BLaER1 (cell line): Measurements from ENCODE around the gene NIPAL4.

Source experiments
- H3K27ac ChIP-seq: shearing (Covaris generic); formaldehyde crosslinking; 2 replicates; pipeline ENCODE4 v1.8.1; 2022
- H3K27me3 ChIP-seq: shearing (Covaris generic); formaldehyde crosslinking; 2 replicates; pipeline ENCODE4 v1.8.1; 2022
- H3K36me3 ChIP-seq: shearing (Covaris generic); formaldehyde crosslinking; 2 replicates; pipeline ENCODE4 v1.8.1; 2022
- H3K4me1 ChIP-seq: shearing (Covaris generic); formaldehyde crosslinking; 2 replicates; pipeline ENCODE4 v1.8.1; 2022
- H3K4me2 ChIP-seq: shearing (Covaris generic); formaldehyde crosslinking; 2 replicates; pipeline ENCODE4 v1.8.1; 2022
- H3K4me3 ChIP-seq: shearing (Covaris generic); formaldehyde crosslinking; 2 replicates; pipeline ENCODE4 v1.8.1; 2022
- H3K9ac ChIP-seq: shearing (Covaris generic); formaldehyde crosslinking; 2 replicates; pipeline ENCODE4 v1.8.1; 2022
- H3K9me3 ChIP-seq: shearing (Covaris generic); formaldehyde crosslinking; 2 replicates; pipeline ENCODE4 v1.8.1; 2022
- H4K20me1 ChIP-seq: shearing (Covaris generic); formaldehyde crosslinking; 2 replicates; pipeline ENCODE4 v1.8.1; 2022
- Cebpa-rat ChIP-seq: shearing (Covaris generic); IDR thresholded peaks from 2 replicates; pipeline ENCODE4 v1.8.1; 2022

The NIPAL4 gene

DNA sequence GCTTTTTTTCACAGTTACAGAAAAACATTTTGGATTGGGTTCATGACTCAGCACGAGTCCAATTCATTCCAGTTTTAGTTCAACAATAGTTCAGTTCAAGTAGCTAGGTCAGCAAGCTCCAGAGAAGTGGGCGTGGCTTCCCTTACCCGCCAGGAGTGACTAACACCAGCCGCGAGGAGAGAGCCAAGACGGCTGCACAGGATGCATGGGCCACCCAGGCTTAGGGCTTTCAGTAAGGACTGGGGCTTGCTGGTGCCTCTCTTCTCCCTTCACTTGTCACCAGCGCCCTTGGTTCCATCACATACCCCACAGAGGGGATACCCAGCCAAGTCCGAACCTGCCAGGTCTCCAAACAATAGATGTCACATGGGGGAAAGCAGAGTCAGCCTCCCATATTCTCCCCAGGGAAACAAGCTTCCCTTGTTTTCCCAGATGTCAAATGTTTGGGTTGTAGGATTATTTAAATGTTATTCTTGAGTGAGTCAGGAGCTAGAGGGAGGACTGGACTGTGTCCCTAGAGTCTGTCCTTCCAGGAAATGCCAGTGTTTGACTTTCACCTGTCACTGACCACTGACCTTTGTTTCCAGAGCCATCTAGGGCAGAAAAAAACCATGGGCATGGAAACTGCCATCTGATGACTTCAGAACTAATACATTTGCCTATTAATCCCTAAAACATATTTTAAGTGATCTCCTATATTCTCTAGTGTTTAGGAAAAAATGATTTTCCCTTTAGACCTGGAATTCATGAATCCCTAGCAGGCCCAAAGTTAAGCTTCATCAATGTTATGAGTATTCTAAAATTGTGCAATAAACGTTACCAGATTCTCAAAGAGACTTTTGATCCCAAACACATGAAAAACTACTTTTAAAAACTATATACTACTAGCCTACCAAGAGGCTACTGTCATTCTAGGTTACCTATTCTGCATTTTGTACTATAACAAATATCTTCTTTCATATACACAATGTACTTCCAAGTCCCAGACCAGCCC lies 51.9 kb downstream of the NIPAL4 start:
- no peaks in the 10 kb centered on the region for H4K20me1 ChIP-seq
- H3K4me2 ChIP-seq: peak overlapping the region; percentile 4; the same call in 1 of the 2 replicates
- no peak for TF ChIP-seq Cebpa-rat
- H3K36me3 ChIP-seq: peaks cover 5% of the 10 kb centered on the region; the same call in 1 of the 2 replicates
- H3K27me3 ChIP-seq: no peaks in the 10 kb centered on the region
- no peak overlapping the region for H3K9ac ChIP-seq
- 0 out of 2 replicates have a peak, but pooled peaks cover 4% of the 10 kb centered on the region for H3K9me3 ChIP-seq
- H3K27ac ChIP-seq: no peak overlapping the region
- no peak overlapping the region for H3K4me3 ChIP-seq
- H3K4me1 ChIP-seq: peaks cover 40% of the 10 kb centered on the region

DNA sequence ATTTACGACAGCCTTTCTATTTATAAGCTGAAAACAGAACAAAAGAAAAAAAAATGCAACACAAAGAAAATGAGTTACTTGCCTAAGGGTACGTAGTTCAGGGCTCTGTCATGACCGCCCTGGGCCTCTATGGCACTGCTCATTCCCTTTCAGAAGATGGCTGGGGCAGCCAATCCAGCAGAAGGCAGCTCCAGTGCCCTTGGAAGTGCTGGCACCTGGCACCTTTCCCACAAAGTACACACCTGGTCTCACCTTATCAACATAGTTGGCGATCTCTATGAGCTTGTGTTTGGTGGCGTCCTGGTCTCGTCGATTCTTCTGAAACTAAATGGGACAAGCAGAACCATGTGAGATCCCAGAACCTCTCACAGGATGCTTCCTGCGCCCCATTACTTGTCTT lies 53.2 kb downstream of the NIPAL4 start:
- Histone ChIP-seq H3K9me3 (0 out of 2 replicates have a peak, but pooled peaks cover 4% of the 10 kb centered on the region), H3K9ac (no peak overlapping the region), H3K27me3 (no peaks in the 10 kb centered on the region), H3K27ac (no peak overlapping the region), H3K4me1 (peaks cover 28% of the 10 kb centered on the region), H4K20me1 (no peaks in the 10 kb centered on the region), H3K4me3 (no peak overlapping the region), H3K36me3 (peaks cover 5% of the 10 kb centered on the region; the same call in 1 of the 2 replicates), H3K4me2 (no peak overlapping the region)
- no peak for TF ChIP-seq Cebpa-rat

GRCh38 chr5:157514974-157515373 lies 55.0 kb downstream of the NIPAL4 start:
- H3K9me3 ChIP-seq: 0 out of 2 replicates have a peak, but pooled peaks cover 4% of the 10 kb centered on the region
- no peak for TF ChIP-seq Cebpa-rat
- H3K4me3 ChIP-seq: no peak overlapping the region
- H3K36me3 ChIP-seq: peaks cover 10% of the 10 kb centered on the region; the same call in 1 of the 2 replicates
- H3K4me1 ChIP-seq: peaks cover 10% of the 10 kb centered on the region; the same call in 1 of the 2 replicates
- no peak overlapping the region for H3K27ac ChIP-seq
- H3K27me3 ChIP-seq: no peaks in the 10 kb centered on the region
- no peak overlapping the region for H3K4me2 ChIP-seq
- H3K9ac ChIP-seq: no peak overlapping the region
- no peaks in the 10 kb centered on the region for H4K20me1 ChIP-seq

GRCh38 chr5:157516006-157516405 lies 56.0 kb downstream of the NIPAL4 start:
- no peak overlapping the region for H3K27ac ChIP-seq
- 0 out of 2 replicates have a peak, but pooled peaks cover 4% of the 10 kb centered on the region for H3K9me3 ChIP-seq
- peaks cover 10% of the 10 kb centered on the region; the same call in 1 of the 2 replicates for H3K36me3 ChIP-seq
- no peaks in the 10 kb centered on the region for H3K27me3 ChIP-seq
- no peak for TF ChIP-seq Cebpa-rat
- no peak overlapping the region for H3K4me3 ChIP-seq
- no peak overlapping the region for H3K4me2 ChIP-seq
- peaks cover 7% of the 10 kb centered on the region; the same call in 1 of the 2 replicates for H3K4me1 ChIP-seq
- no peak overlapping the region for H3K9ac ChIP-seq
- no peaks in the 10 kb centered on the region for H4K20me1 ChIP-seq

DNA sequence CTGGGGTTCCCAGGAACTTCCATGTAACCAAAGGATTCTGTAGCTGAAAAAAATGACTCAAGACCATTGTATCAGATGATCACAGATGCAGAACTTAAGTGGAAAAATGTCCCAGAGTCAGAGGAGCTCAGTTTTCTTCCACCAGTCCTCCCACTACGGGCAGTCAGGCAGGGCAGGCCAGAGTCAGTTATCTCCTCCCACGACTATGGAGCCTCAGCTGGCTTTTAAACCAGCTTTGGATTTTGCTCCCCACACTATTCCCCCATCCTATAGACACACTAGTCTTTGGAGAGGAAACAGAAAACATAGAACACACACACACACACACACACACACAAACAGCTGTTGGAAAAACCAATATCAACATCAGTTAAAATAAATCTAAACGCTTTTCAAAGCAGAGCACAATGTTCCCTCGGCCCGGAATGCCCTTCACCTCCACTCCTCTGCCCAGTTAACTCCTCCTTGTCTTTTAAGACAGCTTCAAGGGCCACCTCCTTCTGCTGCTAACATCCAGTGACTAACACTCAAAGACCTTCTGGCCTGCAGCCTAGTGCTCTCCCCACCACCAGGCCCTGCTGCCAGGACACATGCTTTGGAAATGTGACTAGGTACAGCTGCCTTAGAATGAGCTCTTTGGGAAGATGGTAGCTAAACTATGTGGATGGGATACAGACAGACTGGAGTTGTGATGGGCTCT lies 56.8 kb downstream of the NIPAL4 start:
- H3K9me3 ChIP-seq: 0 out of 2 replicates have a peak, but pooled peaks cover 1% of the 10 kb centered on the region
- peaks cover 4% of the 10 kb centered on the region; the same call in 1 of the 2 replicates for H3K4me1 ChIP-seq
- H3K4me2 ChIP-seq: no peak overlapping the region
- H3K27ac ChIP-seq: no peak overlapping the region
- no peak for TF ChIP-seq Cebpa-rat
- no peak overlapping the region for H3K9ac ChIP-seq
- H4K20me1 ChIP-seq: no peaks in the 10 kb centered on the region
- no peaks in the 10 kb centered on the region for H3K27me3 ChIP-seq
- peaks cover 10% of the 10 kb centered on the region; the same call in 1 of the 2 replicates for H3K36me3 ChIP-seq
- no peak overlapping the region for H3K4me3 ChIP-seq

DNA sequence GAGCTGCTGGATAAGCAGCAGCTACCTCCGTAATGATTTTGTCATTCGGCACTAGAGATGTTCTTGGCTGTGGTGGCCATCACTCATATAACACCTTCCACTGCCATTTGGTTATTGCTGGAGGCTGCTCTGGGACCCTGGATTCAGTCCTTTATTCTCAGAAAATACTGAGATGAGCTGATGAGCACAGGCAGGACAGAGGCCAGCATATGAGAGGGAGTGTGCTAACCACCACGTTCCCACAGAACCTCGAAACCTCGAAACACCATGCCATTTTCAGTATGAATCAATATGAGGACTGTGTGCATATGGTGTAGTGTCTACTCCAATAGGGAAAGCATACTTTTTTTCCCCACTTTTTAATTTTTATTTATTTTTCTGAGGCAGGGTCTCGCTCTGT lies 59.0 kb downstream of the NIPAL4 start:
- no peaks in the 10 kb centered on the region for H4K20me1 ChIP-seq
- H3K4me2 ChIP-seq: no peak overlapping the region
- no peaks in the 10 kb centered on the region for H3K9me3 ChIP-seq
- TF ChIP-seq Cebpa-rat: no peak
- no peak overlapping the region for H3K4me3 ChIP-seq
- H3K4me1 ChIP-seq: no peaks in the 10 kb centered on the region
- H3K9ac ChIP-seq: no peak overlapping the region
- H3K36me3 ChIP-seq: peaks cover 5% of the 10 kb centered on the region; the same call in 1 of the 2 replicates
- no peaks in the 10 kb centered on the region for H3K27me3 ChIP-seq
- no peak overlapping the region for H3K27ac ChIP-seq

GRCh38 chr5:157519579-157520253 lies 59.7 kb downstream of the NIPAL4 start:
- Histone ChIP-seq H3K4me1 (no peaks in the 10 kb centered on the region), H3K27ac (no peak overlapping the region), H3K9me3 (no peaks in the 10 kb centered on the region), H3K36me3 (peaks cover 4% of the 10 kb centered on the region; the same call in 1 of the 2 replicates), H3K4me3 (no peak overlapping the region), H3K9ac (no peak overlapping the region), H3K27me3 (no peaks in the 10 kb centered on the region), H4K20me1 (no peaks in the 10 kb centered on the region), H3K4me2 (no peak overlapping the region)
- TF ChIP-seq Cebpa-rat: no peak

- no peaks in the 10 kb centered on the region for H3K9me3 ChIP-seq
- no peak overlapping the region for H3K4me2 ChIP-seq
- H3K9ac ChIP-seq: no peak overlapping the region
- TF ChIP-seq Cebpa-rat: no peak
- no peaks in the 10 kb centered on the region for H3K4me1 ChIP-seq
- no peak overlapping the region for H3K27ac ChIP-seq
- peaks cover 4% of the 10 kb centered on the region; the same call in 1 of the 2 replicates for H3K36me3 ChIP-seq
- H3K4me3 ChIP-seq: no peak overlapping the region
- H4K20me1 ChIP-seq: no peaks in the 10 kb centered on the region
- H3K27me3 ChIP-seq: no peaks in the 10 kb centered on the region
Measured at GRCh38 chr5:157520911-157521703, 61.1 kb downstream of the NIPAL4 start.

DNA sequence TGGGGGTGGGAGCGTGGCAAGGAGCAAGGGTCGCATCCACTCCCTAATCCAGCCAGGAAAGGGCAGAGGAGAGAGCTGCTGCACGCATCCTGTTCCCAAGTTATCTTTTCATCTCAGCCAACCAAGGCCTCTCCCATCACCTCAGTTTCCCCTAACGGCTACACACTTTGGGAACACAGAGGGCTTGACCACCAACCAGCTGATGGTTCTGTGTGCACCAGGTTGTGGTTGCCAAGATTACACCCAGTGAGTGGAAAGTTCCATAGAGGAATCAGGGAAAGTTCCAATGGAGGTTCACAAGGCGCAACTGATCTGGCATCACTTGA lies 61.7 kb downstream of the NIPAL4 start:
- Histone ChIP-seq H3K27me3 (no peaks in the 10 kb centered on the region), H3K9me3 (no peaks in the 10 kb centered on the region), H3K4me3 (no peak overlapping the region), H3K4me1 (no peaks in the 10 kb centered on the region), H3K4me2 (no peak overlapping the region), H3K9ac (no peak overlapping the region), H3K27ac (no peak overlapping the region), H4K20me1 (no peaks in the 10 kb centered on the region), H3K36me3 (peaks cover 4% of the 10 kb centered on the region; the same call in 1 of the 2 replicates)
- no peak for TF ChIP-seq Cebpa-rat
